ENCODE data around the gene ERI3. TPM values are rescaled to one million over a fixed set of nuclear protein-coding genes. Genes with fewer than 3 reads are reported as not detected.

ERI3 gene
- total and polyA plus RNA-seq, 10 of the 15 experiments (the other 5 are each of a cell fraction or from before 2014, with no cell fraction given), result 20.6 to 90.4 (median 41.2) TPM

DNA sequence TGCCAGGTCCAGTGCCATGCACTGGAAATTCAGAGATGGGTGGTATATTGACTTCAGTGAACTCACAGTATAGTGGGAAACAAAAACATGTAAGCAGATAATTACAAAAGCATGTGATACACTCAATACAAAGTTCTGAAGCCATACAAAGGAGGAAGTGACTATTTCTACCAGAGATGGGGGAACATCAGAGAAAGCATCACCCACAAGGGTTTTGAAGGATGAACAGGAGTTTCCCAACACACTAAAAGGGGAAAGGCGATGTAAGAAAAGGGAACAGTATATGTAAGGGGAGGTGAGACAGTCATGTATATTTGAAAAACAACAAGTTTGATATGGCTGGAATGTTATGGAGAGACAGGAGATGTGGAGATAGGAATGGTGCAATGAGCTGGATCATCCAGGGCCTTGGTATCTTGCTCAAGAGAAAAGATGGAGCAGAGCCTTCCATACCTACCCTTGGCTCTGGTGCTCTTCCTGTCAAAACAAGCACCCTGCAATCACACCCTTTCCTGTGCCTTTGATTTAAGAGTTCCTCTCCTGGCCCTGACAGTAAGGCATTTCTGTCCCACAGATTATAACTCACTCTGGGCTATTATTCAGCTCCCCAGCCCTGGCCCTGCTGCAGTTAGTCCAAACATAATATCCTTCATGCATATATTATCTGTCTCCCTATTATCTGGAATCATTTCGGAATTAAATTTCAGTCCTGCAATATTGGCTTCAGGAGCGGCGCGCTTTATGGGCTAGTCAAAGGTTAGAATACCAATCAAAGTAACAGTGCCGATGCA lies 81.3 kb downstream of the ERI3 start:
- Histone ChIP-seq H3K4me1 (ENCODE audit: control insufficient read depth, insufficient read depth, low read length) (no peaks in the 10 kb centered on the region), H3K9me3 (replicated peaks; ENCODE audit: control insufficient read depth, insufficient read depth, low read length) (no peaks in the 10 kb centered on the region), H3K4me3 (no peak overlapping the region), H3K9ac (ENCODE audit: control insufficient read depth, insufficient read depth, low read length) (no peak overlapping the region), H3K36me3 (ENCODE audit: control insufficient read depth in 2 of 2, insufficient read depth in 2 of 2, low read length in 1 of 2) (no peaks in the 10 kb centered on the region), H3K79me2 (ENCODE audit: control insufficient read depth, insufficient read depth, low read length) (no peaks in the 10 kb centered on the region), H4K20me1 (ENCODE audit: control insufficient read depth, insufficient read depth) (no peaks in the 10 kb centered on the region), H2AFZ (ENCODE audit: control insufficient read depth, low read depth, low read length) (no peak overlapping the region), H3K27me3 (replicated peaks in 1 of 2; ENCODE audit: control insufficient read depth in 2 of 2, insufficient read depth in 2 of 2, low read length in 1 of 2) (no peaks in the 10 kb centered on the region), H3K4me2 (ENCODE audit: control insufficient read depth, insufficient read depth) (no peak overlapping the region), H3K27ac (ENCODE audit: control insufficient read depth, insufficient read depth) (no peak overlapping the region)
- ChIA-PET RAD21 (ENCODE audit: unreplicated experiment) (interaction anchor here (0.5 kb wide), 1 partner anchor 68 kb away, joined by 3 read pairs; no protein-coding TSS in a partner anchor), SMC1A (ENCODE audit: uncharacterized antibody, unreplicated experiment) (no interaction called here), POLR2A (no interaction called here), CTCF (no interaction called here)
- 95% methylated on average over 6 of the region's 6 CpGs for WGBS (ENCODE audit: insufficient coverage, insufficient replicate concordance, low lambda C conversion rate, missing lambda C conversion rate)
- in situ Hi-C loops (cut with MboI), result no loop called here
- DNase-seq (ENCODE audit: low read depth, low spot score) (no peak), FAIRE-seq (no peak), ATAC-seq (no peak)
- no TSS peak for BruUV-seq (replicated peaks)
- TF ChIP-seq TCF7 (IDR thresholded peaks at IDR 0.05; ENCODE audit: borderline replicate concordance) (no peak), TARDBP (IDR thresholded peaks at IDR 0.05; ENCODE audit: borderline replicate concordance) (no peak), RELA (IDR thresholded peaks at IDR 0.05; ENCODE audit: borderline replicate concordance, partially characterized antibody) (no peak), HCFC1 (IDR thresholded peaks at IDR 0.05; ENCODE audit: low read length) (no peak), RAD21 (IDR thresholded peaks at IDR 0.05; ENCODE audit: insufficient read depth, low read depth, low read length) (no peak), ELK1 (IDR thresholded peaks at IDR 0.05; ENCODE audit: low read depth, low read length) (no peak), HDAC2 (IDR thresholded peaks at IDR 0.05) (no peak), EP300 (IDR thresholded peaks at IDR 0.05; ENCODE audit: borderline replicate concordance in 1 of 2, control insufficient read depth in 1 of 2, low read depth in 2 of 2, low read length in 2 of 2) (no peak), IKZF1 (conservative IDR thresholded peaks at IDR 0.05) (no peak), DPF2 (IDR thresholded peaks at IDR 0.05) (no peak), YBX1 (IDR thresholded peaks at IDR 0.05) (no peak)
- TF ChIP-seq, protein P1, sequence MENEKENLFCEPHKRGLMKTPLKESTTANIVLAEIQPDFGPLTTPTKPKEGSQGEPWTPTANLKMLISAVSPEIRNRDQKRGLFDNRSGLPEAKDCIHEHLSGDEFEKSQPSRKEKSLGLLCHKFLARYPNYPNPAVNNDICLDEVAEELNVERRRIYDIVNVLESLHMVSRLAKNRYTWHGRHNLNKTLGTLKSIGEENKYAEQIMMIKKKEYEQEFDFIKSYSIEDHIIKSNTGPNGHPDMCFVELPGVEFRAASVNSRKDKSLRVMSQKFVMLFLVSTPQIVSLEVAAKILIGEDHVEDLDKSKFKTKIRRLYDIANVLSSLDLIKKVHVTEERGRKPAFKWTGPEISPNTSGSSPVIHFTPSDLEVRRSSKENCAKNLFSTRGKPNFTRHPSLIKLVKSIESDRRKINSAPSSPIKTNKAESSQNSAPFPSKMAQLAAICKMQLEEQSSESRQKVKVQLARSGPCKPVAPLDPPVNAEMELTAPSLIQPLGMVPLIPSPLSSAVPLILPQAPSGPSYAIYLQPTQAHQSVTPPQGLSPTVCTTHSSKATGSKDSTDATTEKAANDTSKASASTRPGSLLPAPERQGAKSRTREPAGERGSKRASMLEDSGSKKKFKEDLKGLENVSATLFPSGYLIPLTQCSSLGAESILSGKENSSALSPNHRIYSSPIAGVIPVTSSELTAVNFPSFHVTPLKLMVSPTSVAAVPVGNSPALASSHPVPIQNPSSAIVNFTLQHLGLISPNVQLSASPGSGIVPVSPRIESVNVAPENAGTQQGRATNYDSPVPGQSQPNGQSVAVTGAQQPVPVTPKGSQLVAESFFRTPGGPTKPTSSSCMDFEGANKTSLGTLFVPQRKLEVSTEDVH (IDR thresholded peaks at IDR 0.05; ENCODE audit: low read depth, partially characterized antibody), result no peak
- TF ChIP-seq, protein P2, sequence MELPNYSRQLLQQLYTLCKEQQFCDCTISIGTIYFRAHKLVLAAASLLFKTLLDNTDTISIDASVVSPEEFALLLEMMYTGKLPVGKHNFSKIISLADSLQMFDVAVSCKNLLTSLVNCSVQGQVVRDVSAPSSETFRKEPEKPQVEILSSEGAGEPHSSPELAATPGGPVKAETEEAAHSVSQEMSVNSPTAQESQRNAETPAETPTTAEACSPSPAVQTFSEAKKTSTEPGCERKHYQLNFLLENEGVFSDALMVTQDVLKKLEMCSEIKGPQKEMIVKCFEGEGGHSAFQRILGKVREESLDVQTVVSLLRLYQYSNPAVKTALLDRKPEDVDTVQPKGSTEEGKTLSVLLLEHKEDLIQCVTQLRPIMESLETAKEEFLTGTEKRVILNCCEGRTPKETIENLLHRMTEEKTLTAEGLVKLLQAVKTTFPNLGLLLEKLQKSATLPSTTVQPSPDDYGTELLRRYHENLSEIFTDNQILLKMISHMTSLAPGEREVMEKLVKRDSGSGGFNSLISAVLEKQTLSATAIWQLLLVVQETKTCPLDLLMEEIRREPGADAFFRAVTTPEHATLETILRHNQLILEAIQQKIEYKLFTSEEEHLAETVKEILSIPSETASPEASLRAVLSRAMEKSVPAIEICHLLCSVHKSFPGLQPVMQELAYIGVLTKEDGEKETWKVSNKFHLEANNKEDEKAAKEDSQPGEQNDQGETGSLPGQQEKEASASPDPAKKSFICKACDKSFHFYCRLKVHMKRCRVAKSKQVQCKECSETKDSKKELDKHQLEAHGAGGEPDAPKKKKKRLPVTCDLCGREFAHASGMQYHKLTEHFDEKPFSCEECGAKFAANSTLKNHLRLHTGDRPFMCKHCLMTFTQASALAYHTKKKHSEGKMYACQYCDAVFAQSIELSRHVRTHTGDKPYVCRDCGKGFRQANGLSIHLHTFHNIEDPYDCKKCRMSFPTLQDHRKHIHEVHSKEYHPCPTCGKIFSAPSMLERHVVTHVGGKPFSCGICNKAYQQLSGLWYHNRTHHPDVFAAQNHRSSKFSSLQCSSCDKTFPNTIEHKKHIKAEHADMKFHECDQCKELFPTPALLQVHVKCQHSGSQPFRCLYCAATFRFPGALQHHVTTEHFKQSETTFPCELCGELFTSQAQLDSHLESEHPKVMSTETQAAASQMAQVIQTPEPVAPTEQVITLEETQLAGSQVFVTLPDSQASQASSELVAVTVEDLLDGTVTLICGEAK (IDR thresholded peaks at IDR 0.05; ENCODE audit: borderline replicate concordance), result no peak
- intact Hi-C loops (cut with micrococcal nuclease; ENCODE audit: unreplicated experiment), result no loop called here

Measured in GM12878 (cell line).